Fibroblast of lung (primary cell): ENCODE data around the gene BIRC3. TPM values are rescaled to one million over a fixed set of nuclear protein-coding genes. Genes with fewer than 3 reads are reported as not detected.

Experiments used
- DNase-seq, 2 donors: peaks; one replicate each; pipeline versions ENCODE4 v3.0.0 to v3.0.0-alpha.2; 2010; ENCODE audit warnings: low read depth in 2 of 2
- H2AFZ ChIP-seq: 2 replicates; pipeline ENCODE4 v1.5.1; 2012; ENCODE audit warnings: low read length, control low read depth, inconsistent platforms
- H3K27ac ChIP-seq: 2 replicates; pipeline ENCODE4 v1.5.1; 2011; ENCODE audit warnings: low read length, control low read depth; ENCODE audit not compliant: insufficient read depth
- H3K27me3 ChIP-seq: 2 replicates; pipeline ENCODE4 v1.5.1; 2011; ENCODE audit warnings: mild to moderate bottlenecking, low read length; ENCODE audit not compliant: control insufficient read depth, insufficient read depth
- H3K36me3 ChIP-seq: 2 replicates; pipeline ENCODE4 v1.5.1; 2011; ENCODE audit warnings: low read length; ENCODE audit not compliant: control insufficient read depth, insufficient read depth
- H3K4me1 ChIP-seq: 2 replicates; pipeline ENCODE4 v1.5.1; 2011; ENCODE audit warnings: low read length; ENCODE audit not compliant: control insufficient read depth, insufficient read depth; ENCODE audit errors: extremely low read depth
- H3K4me2 ChIP-seq: 2 replicates; pipeline ENCODE4 v1.5.1; 2011; ENCODE audit warnings: low read length, control low read depth; ENCODE audit not compliant: insufficient read depth; ENCODE audit errors: extremely low read depth
- H3K4me3 ChIP-seq, 4 experiments: fragments of 200-600 bp in 1 of 4; sonication (generic) in 1 of 4; replicated peaks in 1 of 4; 2 replicates each; pipeline ENCODE4 v1.5.1; 2011 to 2016; ENCODE audit warnings: low read length in 4 of 4, low read depth in 3 of 4, mild to moderate bottlenecking in 3 of 4, control low read depth in 2 of 4, inconsistent platforms in 1 of 4, mixed read lengths in 1 of 4; ENCODE audit not compliant: insufficient read depth in 1 of 4; ENCODE audit errors: control extremely low read depth in 1 of 4
- H3K79me2 ChIP-seq: 2 replicates; pipeline ENCODE4 v1.5.1; 2012; ENCODE audit warnings: mild to moderate bottlenecking, low read length, inconsistent platforms; ENCODE audit not compliant: control insufficient read depth, insufficient read depth
- H3K9ac ChIP-seq: 2 replicates; pipeline ENCODE4 v1.5.1; 2011; ENCODE audit warnings: mild to moderate bottlenecking, low read length, control low read depth; ENCODE audit not compliant: insufficient read depth
- H3K9me3 ChIP-seq: 2 replicates; pipeline ENCODE4 v1.5.1; 2012; ENCODE audit warnings: low read depth, low read length; ENCODE audit not compliant: control insufficient read depth, insufficient read depth
- H4K20me1 ChIP-seq: 2 replicates; pipeline ENCODE4 v1.5.1; 2011; ENCODE audit warnings: low read length; ENCODE audit not compliant: control insufficient read depth, insufficient read depth; ENCODE audit errors: extremely low read depth
- CTCF ChIP-seq, 2 donors: IDR thresholded peaks in 1 of 2; conservative IDR thresholded peaks in 1 of 2; 1 replicate in 1 of 2; 2 replicates in 1 of 2; pipeline ENCODE4 v1.5.1; 2011 to 2012; ENCODE audit warnings: low read length in 2 of 2, control low read depth in 1 of 2, inconsistent platforms in 1 of 2, low read depth in 1 of 2, mild to moderate bottlenecking in 1 of 2
- EZH2 ChIP-seq: IDR thresholded peaks from 2 replicates; pipeline ENCODE4 v1.5.1; 2012; ENCODE audit warnings: low read length, control low read depth, mild to moderate bottlenecking; ENCODE audit errors: missing control alignments
- polyA plus RNA-seq, 2 donors: library from polyadenylated mRNA; depleted of rRNA in 1 of 2; stranded (reverse) in 1 of 2; unstranded in 1 of 2; fragments of >200 nt; gene quantifications; 2 replicates each; pipeline ENCODE4 v1.2.1, GENCODE V29; 2011 to 2012; ENCODE audit warnings: missing spikeins in 1 of 2
- total RNA-seq: library from RNA; depleted of rRNA; stranded (reverse); fragments of >200 nt; gene quantifications from 2 replicates; pipeline ENCODE4 v1.2.1, GENCODE V29; 2014

BIRC3 gene
- total and polyA plus RNA-seq, 2 donors (not counting 1 experiment from before 2014, with no cell fraction given), result 0.58 to 3.3 TPM

GRCh38 chr11:102318469-102318868 lies 1.2 kb downstream of the BIRC3 start:
- Histone ChIP-seq H4K20me1 (no peaks in the 10 kb centered on the region), H3K27me3 (no peaks in the 10 kb centered on the region), H3K4me1 (peaks cover 5% of the 10 kb centered on the region), H3K9me3 (no peaks in the 10 kb centered on the region), H3K27ac (no peak overlapping the region), H3K79me2 (no peaks in the 10 kb centered on the region), H3K4me3 (no peak overlapping the region), H3K4me2 (no peak overlapping the region), H3K36me3 (no peaks in the 10 kb centered on the region), H3K9ac (no peak overlapping the region), H2AFZ (no peak overlapping the region)
- DNase-seq, result peak in 1 of 2 donors; percentile 20
- TF ChIP-seq CTCF (conservative IDR thresholded peaks at IDR 0.05 in 1 of 2, IDR thresholded peaks at IDR 0.05 in 1 of 2; ENCODE audit: low read depth in 1 of 2, low read length in 2 of 2), result no peak
- no peak for TF ChIP-seq EZH2

GRCh38 chr11:102319544-102319943 lies 2.3 kb downstream of the BIRC3 start:
- peaks cover 7% of the 10 kb centered on the region for H3K4me1 ChIP-seq
- TF ChIP-seq CTCF (conservative IDR thresholded peaks at IDR 0.05 in 1 of 2, IDR thresholded peaks at IDR 0.05 in 1 of 2; ENCODE audit: low read depth in 1 of 2, low read length in 2 of 2), result no peak
- TF ChIP-seq EZH2, result no peak
- no peak overlapping the region for H3K4me3 ChIP-seq
- no peak overlapping the region for H3K4me2 ChIP-seq
- no peak overlapping the region for H3K9ac ChIP-seq
- DNase-seq, result no peak
- H3K27ac ChIP-seq, result no peak overlapping the region
- no peaks in the 10 kb centered on the region for H3K36me3 ChIP-seq
- H4K20me1 ChIP-seq, result no peaks in the 10 kb centered on the region
- no peaks in the 10 kb centered on the region for H3K9me3 ChIP-seq
- H2AFZ ChIP-seq, result no peak overlapping the region
- H3K27me3 ChIP-seq, result no peaks in the 10 kb centered on the region
- no peaks in the 10 kb centered on the region for H3K79me2 ChIP-seq

GRCh38 chr11:102320188-102320587 lies 2.9 kb downstream of the BIRC3 start:
- no peaks in the 10 kb centered on the region for H3K36me3 ChIP-seq
- no peaks in the 10 kb centered on the region for H4K20me1 ChIP-seq
- no peak overlapping the region for H2AFZ ChIP-seq
- no peaks in the 10 kb centered on the region for H3K27me3 ChIP-seq
- H3K27ac ChIP-seq, result no peak overlapping the region
- peaks cover 7% of the 10 kb centered on the region for H3K4me1 ChIP-seq
- no peaks in the 10 kb centered on the region for H3K9me3 ChIP-seq
- no peak overlapping the region for H3K4me3 ChIP-seq
- no peak overlapping the region for H3K4me2 ChIP-seq
- DNase-seq, result no peak
- no peak overlapping the region for H3K9ac ChIP-seq
- no peak for TF ChIP-seq EZH2
- TF ChIP-seq CTCF (conservative IDR thresholded peaks at IDR 0.05 in 1 of 2, IDR thresholded peaks at IDR 0.05 in 1 of 2; ENCODE audit: low read depth in 1 of 2, low read length in 2 of 2), result no peak
- no peaks in the 10 kb centered on the region for H3K79me2 ChIP-seq
